Measurements from ENCODE around the gene SUPT4H1.

SUPT4H1 gene

DNA sequence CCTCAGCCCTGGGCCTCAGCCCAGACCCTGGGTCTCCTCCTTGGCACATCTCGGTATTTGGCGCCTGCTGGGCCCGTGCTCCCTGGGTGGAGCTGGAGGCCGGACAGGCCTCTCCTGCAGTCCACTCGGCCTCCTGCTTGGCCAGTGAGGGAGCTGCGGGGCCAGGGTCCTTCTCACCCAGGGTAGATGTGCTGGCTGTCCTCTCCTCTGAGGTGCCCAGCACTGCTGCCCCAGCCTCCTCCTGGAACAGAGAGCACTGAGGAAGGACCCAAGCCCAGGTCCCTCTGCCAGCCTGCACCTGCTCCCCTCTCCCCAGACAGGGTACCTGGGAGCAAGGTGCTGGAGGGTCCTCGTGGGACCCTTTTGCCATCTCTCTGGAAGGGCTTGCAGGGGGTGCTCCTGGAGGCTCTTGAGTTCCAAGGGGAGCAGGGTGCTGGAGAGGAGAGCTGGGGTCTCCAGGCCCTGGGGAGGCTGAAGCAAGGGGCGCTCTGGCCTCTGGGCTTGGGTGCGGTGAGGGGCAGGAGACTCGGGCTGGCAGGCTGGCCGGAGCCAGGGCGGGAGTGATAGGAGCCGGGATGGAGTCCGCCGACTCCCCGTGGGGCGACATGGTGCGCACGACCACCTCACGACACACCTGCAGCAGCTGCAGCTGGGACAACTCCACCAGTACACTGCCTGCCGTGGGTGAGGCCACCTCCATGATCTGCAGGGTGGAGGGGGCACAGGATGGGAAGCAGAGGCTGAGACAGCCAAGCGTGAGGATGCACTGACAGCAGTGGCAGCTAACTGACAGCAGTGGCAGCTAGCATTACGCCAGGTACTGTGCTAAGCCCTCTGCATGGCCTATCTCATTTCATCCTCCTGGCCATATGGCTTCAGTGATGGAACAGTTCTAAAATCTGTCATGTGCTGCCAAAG lies 41.2 kb downstream of the SUPT4H1 start:
- in situ Hi-C loops (cut with MboI; ENCODE audit: low pct_unique_long_range_greater_than_20kb, low sequenced_read_pairs, unreplicated experiment): no loop called here
- TF ChIP-seq CTCF (IDR thresholded peaks at IDR 0.05; ENCODE audit: extremely low read depth, insufficient read depth, missing control alignments): no peak
- no peak for DNase-seq (ENCODE audit: low spot score)

DNA sequence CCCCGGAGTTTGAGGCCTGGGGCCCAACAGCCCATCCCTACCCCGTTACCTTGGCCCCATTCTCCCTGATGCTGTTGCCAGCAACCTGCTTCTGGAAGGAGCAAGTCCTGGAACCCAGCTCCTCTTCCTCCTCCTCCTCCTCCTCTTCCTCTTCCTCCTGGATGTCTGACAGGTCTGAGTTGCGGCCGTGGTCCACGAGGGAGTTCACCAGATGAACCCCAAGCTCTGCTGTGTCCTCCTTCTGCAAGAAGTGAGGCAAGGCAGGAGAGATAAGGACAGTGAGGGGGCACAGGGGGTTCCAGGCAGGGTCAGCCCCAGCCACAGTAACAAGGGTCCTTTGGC lies 42.1 kb downstream of the SUPT4H1 start:
- TF ChIP-seq CTCF (IDR thresholded peaks at IDR 0.05; ENCODE audit: extremely low read depth, insufficient read depth, missing control alignments): no peak
- DNase-seq (ENCODE audit: low spot score): no peak
- in situ Hi-C loops (cut with MboI; ENCODE audit: low pct_unique_long_range_greater_than_20kb, low sequenced_read_pairs, unreplicated experiment): loop anchor here (10.0 kb wide), 1 partner anchor 135 kb away; no protein-coding TSS in a partner anchor

- TF ChIP-seq CTCF (IDR thresholded peaks at IDR 0.05; ENCODE audit: extremely low read depth, insufficient read depth, missing control alignments): no peak
- in situ Hi-C loops (cut with MboI; ENCODE audit: low pct_unique_long_range_greater_than_20kb, low sequenced_read_pairs, unreplicated experiment): loop anchor here (10.0 kb wide), 1 partner anchor 136 kb away; no protein-coding TSS in a partner anchor
- no peak for DNase-seq (ENCODE audit: low spot score)
Observed at GRCh38 chr17:58308985-58309917, 42.8 kb downstream of the SUPT4H1 start.

DNA sequence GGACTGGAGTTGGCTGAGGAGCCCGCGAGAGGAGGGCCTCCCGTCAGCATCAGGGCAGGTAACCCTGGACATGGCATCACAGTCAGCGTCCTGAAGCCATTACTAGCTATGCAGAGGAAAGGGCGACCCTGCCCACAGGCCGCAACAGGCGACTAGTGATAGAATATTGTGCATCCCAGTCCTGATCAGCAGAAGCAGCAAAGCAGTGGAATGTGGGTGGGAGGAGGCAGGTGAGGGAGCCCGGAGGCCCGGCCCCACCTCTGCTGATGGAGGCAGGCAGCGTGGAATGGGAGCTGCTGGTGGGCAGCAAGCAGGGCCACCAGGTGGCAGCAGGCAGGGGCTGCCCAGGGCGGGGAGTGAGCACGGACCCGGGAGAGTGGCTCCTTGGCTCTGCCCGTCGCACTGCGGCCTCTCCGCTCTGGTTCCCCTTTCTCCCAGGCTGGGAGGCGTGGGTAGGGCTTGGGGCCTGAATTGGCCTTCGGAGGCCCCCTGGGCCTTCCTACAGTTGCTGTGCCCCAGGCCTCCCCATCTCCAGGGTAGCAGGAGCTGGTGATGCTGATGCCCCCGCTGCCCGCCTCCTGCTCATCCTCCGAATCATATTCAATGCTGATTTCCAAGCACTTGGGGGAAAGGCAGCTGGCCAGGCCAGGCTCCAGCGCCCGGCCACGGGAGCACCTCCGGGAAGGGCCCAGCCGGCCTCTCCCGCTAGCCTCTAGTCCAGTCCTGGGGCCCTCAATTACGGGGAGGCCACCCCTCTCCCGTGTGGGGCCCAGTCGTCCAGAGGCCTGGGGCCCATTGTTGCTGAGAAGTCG lies 43.6 kb downstream of the SUPT4H1 start:
- in situ Hi-C loops (cut with MboI; ENCODE audit: low pct_unique_long_range_greater_than_20kb, low sequenced_read_pairs, unreplicated experiment): loop anchor here (10.0 kb wide), 1 partner anchor 136 kb away; no protein-coding TSS in a partner anchor
- peak; percentile 43 for TF ChIP-seq CTCF (IDR thresholded peaks at IDR 0.05; ENCODE audit: extremely low read depth, insufficient read depth, missing control alignments)
- DNase-seq (ENCODE audit: low spot score): no peak

GRCh38 chr17:58307468-58308172 lies 44.4 kb downstream of the SUPT4H1 start:
- no peak for TF ChIP-seq CTCF (IDR thresholded peaks at IDR 0.05; ENCODE audit: extremely low read depth, insufficient read depth, missing control alignments)
- no peak for DNase-seq (ENCODE audit: low spot score)
- in situ Hi-C loops (cut with MboI; ENCODE audit: low pct_unique_long_range_greater_than_20kb, low sequenced_read_pairs, unreplicated experiment): loop anchor here (10.0 kb wide), 1 partner anchor 137 kb away; no protein-coding TSS in a partner anchor
